AG09319 (cell line): Measurements from ENCODE around the gene HAUS3.
A peak's percentile ranks its signal among the peaks of the same experiment; 100 is the strongest.

Source experiments
- DNase-seq: peaks from one replicate; pipeline ENCODE4 v3.0.0-alpha.2; 2010; ENCODE audit warnings: low read depth; ENCODE audit errors: extremely low read depth
- CTCF ChIP-seq: IDR thresholded peaks from 2 replicates; pipeline ENCODE4 v1.5.1; 2011; ENCODE audit warnings: low read depth, mild to moderate bottlenecking, inconsistent platforms, low read length, moderate library complexity

Gene HAUS3

GRCh38 chr4:2269618-2270163, 27.8 kb upstream of the HAUS3 start:
- no peak for TF ChIP-seq CTCF
- no peak for DNase-seq

DNA sequence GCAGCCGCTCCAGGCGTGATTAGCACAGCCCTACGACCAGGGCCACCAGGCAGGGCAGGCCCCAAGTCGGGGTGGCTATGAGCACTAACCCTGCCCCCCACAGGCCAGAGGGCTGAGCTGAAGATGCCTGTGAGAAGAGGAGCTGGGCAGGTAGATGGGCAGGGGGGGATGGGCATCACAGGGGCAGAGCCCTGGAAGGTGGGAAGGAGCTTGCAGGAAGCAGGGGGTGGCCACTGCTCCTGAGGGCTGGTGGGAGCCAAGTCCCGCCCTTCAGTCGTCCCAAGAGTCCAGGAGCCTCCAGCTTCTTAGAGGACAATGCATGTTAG, 27.2 kb upstream of the HAUS3 start:
- no peak for DNase-seq
- no peak for TF ChIP-seq CTCF

- TF ChIP-seq CTCF: no peak
- DNase-seq: no peak
These were observed 26.7 kb upstream of the HAUS3 start for GRCh38 chr4:2268357-2269205.

- no peak for DNase-seq
- no peak for TF ChIP-seq CTCF
These were observed 25.9 kb upstream of the HAUS3 start for GRCh38 chr4:2267841-2268240.

- no peak for TF ChIP-seq CTCF
- DNase-seq: no peak
These were observed 25.4 kb upstream of the HAUS3 start for GRCh38 chr4:2267320-2267811.

DNA sequence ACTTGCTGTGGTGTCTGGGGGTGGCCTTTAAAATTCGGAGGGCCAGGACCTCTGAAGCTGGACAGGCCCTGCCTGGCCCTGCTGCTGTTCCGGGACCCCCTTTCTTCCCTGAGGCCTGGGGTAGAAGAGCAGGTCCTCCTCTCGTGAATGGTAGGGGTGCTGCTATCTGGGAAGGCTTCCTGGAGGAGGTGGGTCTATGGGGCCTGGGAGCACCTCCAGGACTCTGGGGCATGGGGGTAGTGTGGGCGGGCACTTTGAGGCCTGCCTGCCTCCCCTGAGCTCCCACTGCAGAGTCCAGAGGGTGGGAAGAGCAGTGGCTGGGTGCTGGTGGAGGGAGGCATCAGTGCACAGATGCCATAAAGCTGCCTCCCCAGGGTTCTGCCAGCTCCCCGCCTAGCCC, 24.9 kb upstream of the HAUS3 start:
- DNase-seq: no peak
- TF ChIP-seq CTCF: no peak

DNA sequence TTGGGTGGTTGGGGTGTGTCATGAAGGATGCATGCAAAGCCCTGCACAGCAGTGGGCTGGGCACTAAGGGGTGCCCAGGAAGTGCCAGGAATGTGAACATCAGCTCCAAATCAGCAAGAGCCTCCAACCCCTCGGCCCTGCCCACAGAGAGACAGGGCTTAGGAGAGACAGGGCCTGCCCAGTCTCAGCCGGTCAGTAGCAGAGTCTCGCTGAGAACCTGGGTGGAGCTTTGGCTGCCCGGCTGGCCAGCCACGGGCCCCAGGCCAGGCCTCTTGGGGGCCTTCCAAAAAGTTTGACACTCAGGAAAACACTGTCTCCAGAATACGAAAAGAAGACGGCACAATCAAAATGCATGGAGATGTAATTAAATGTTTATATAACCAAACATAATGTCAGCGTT, 24.3 kb upstream of the HAUS3 start:
- no peak for TF ChIP-seq CTCF
- peak; percentile 32 for DNase-seq
